Osteocyte (in vitro differentiated cells): ENCODE results near the gene PLK2. TPM values are rescaled to one million over a fixed set of nuclear protein-coding genes. Genes with fewer than 3 reads are reported as not detected.

Experiments
- DNase-seq: peaks from one replicate; pipeline ENCODE4 v3.0.0; 2021; ENCODE audit warnings: mixed read lengths; ENCODE audit not compliant: unreplicated experiment; ENCODE audit errors: extremely low spot score
- H3K27ac Mint-ChIP-seq: one replicate; pipeline ENCODE4 v1.8.0; 2021; ENCODE audit warnings: mild to moderate bottlenecking, mixed read lengths; ENCODE audit not compliant: unreplicated experiment
- H3K27me3 Mint-ChIP-seq: one replicate; pipeline ENCODE4 v1.8.0; 2021; ENCODE audit warnings: mixed read lengths; ENCODE audit not compliant: unreplicated experiment
- H3K36me3 Mint-ChIP-seq: one replicate; pipeline ENCODE4 v1.8.0; 2021; ENCODE audit warnings: mixed read lengths; ENCODE audit not compliant: unreplicated experiment
- H3K4me1 Mint-ChIP-seq: one replicate; pipeline ENCODE4 v1.8.0; 2021; ENCODE audit warnings: mixed read lengths; ENCODE audit not compliant: unreplicated experiment
- H3K4me3 Mint-ChIP-seq: one replicate; pipeline ENCODE4 v1.8.0; 2021; ENCODE audit warnings: mild to moderate bottlenecking, moderate library complexity, mixed read lengths; ENCODE audit not compliant: unreplicated experiment
- H3K9me3 Mint-ChIP-seq: one replicate; pipeline ENCODE4 v1.8.0; 2021; ENCODE audit warnings: mixed read lengths; ENCODE audit not compliant: unreplicated experiment
- total RNA-seq: library from RNA; stranded (reverse); gene quantifications from 2 replicates; pipeline ENCODE4 v1.2.1, GENCODE V29; 2021
- TF ChIP-seq, protein P1 (sequence below): fragments of 200-600 bp; sonication (generic); IDR thresholded peaks from 2 replicates; pipeline ENCODE4 v1.5.0; 2021; ENCODE audit warnings: antibody characterized with exemption, mild to moderate bottlenecking, moderate library complexity

The PLK2 gene
- total RNA-seq, 1 donor from 2014 or later = 73.3 TPM

- TF ChIP-seq, protein P1, sequence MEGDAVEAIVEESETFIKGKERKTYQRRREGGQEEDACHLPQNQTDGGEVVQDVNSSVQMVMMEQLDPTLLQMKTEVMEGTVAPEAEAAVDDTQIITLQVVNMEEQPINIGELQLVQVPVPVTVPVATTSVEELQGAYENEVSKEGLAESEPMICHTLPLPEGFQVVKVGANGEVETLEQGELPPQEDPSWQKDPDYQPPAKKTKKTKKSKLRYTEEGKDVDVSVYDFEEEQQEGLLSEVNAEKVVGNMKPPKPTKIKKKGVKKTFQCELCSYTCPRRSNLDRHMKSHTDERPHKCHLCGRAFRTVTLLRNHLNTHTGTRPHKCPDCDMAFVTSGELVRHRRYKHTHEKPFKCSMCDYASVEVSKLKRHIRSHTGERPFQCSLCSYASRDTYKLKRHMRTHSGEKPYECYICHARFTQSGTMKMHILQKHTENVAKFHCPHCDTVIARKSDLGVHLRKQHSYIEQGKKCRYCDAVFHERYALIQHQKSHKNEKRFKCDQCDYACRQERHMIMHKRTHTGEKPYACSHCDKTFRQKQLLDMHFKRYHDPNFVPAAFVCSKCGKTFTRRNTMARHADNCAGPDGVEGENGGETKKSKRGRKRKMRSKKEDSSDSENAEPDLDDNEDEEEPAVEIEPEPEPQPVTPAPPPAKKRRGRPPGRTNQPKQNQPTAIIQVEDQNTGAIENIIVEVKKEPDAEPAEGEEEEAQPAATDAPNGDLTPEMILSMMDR = no peak
- DNase-seq = no peak
- no peak overlapping the region for H3K27ac Mint-ChIP-seq
- peaks cover 3% of the 10 kb centered on the region for H3K27me3 Mint-ChIP-seq
- H3K36me3 Mint-ChIP-seq = no peaks in the 10 kb centered on the region
- H3K4me3 Mint-ChIP-seq = no peak overlapping the region
- H3K9me3 Mint-ChIP-seq = peaks cover 5% of the 10 kb centered on the region
- no peaks in the 10 kb centered on the region for H3K4me1 Mint-ChIP-seq
Measured at GRCh38 chr5:58475404-58475803, 15.5 kb upstream of the PLK2 start.

- TF ChIP-seq, protein P1 = no peak
- DNase-seq = no peak
- H3K36me3 Mint-ChIP-seq = no peaks in the 10 kb centered on the region
- peaks cover 3% of the 10 kb centered on the region for H3K27me3 Mint-ChIP-seq
- no peak overlapping the region for H3K4me3 Mint-ChIP-seq
- no peak overlapping the region for H3K27ac Mint-ChIP-seq
- H3K9me3 Mint-ChIP-seq = no peaks in the 10 kb centered on the region
- peaks cover 7% of the 10 kb centered on the region for H3K4me1 Mint-ChIP-seq
Measured at GRCh38 chr5:58469896-58470295, 10.0 kb upstream of the PLK2 start.

DNA sequence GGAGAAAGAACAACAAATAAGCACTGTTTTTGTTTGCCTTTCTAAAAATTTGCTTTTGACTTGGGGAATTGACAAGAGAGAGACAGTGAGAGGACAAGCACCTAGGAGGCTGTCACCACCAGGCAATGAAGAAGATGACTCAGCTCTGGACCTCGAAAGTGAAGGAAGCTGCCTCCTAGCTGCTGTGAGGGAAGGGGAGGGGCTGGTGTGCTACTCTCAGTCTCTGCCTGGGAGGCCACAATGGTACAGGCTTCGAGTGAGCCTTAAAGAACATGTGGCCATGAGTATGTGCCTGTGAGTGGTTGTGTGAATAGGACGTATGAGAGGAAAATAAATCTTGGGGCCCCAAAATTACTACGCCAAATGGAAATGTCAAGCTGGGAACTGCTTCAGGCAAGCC, 7.1 kb upstream of the PLK2 start:
- H3K36me3 Mint-ChIP-seq = no peaks in the 10 kb centered on the region
- TF ChIP-seq, protein P1 = no peak
- no peak overlapping the region for H3K27ac Mint-ChIP-seq
- H3K4me1 Mint-ChIP-seq = peaks cover 13% of the 10 kb centered on the region
- H3K4me3 Mint-ChIP-seq = no peak overlapping the region
- no peaks in the 10 kb centered on the region for H3K9me3 Mint-ChIP-seq
- no peak for DNase-seq
- peaks cover 3% of the 10 kb centered on the region for H3K27me3 Mint-ChIP-seq

DNA sequence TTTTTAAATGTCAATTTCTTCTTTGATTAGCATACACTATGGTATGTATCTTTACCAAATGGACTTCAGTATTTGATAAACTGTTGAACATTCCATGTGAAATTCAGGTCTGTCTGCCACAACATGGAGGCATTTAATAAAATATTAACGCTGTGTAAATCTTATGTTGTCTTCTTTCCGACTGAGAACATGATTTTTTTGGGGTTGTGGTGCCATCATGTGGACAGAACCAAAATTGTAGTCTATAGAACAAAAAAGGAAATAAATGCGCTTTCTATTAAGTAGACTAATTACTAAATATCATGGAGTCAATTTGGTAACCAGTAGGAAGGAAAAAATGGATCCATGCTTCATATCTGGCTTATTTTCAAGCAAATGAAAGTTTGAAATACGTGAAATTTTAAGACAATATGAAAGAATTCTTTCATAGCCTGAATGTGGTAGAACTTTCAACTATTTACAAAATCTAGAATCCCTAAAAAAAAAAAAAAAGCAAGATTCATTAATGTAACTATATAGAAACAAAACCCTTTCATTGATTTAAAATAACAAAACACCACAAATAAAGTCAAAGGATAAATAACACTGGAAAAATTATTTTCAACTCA, 2.8 kb upstream of the PLK2 start:
- Mint-ChIP-seq H3K9me3 (no peaks in the 10 kb centered on the region), H3K36me3 (peaks cover 6% of the 10 kb centered on the region), H3K4me1 (peaks cover 26% of the 10 kb centered on the region), H3K27me3 (no peaks in the 10 kb centered on the region), H3K4me3 (no peak overlapping the region), H3K27ac (peak overlapping the region; percentile 54)
- DNase-seq = no peak
- TF ChIP-seq, protein P1 = peak; percentile 69

DNA sequence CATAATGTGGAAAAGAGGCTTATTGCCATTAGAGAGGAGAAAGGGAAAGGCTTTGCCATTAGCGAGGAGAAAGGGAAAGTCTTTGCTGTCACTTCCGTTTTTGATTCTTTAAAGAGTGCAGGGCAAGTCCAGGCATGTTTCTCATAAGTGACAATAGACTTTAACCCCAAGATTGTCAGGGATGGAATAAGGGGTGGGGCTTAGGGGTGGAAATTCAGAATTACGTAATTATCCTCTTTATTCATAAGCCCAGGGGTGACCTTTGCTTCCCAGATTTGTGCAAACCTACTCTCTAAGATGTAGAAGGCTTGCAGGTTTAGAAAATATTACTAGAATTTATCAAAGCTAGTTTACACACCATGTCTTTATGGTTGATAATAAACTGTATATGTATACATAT, 2.3 kb upstream of the PLK2 start:
- no peaks in the 10 kb centered on the region for H3K27me3 Mint-ChIP-seq
- H3K36me3 Mint-ChIP-seq = peaks cover 12% of the 10 kb centered on the region
- peak overlapping the region; percentile 54 for H3K27ac Mint-ChIP-seq
- no peak overlapping the region for H3K4me3 Mint-ChIP-seq
- no peak for DNase-seq
- TF ChIP-seq, protein P1 = no peak
- no peaks in the 10 kb centered on the region for H3K9me3 Mint-ChIP-seq
- H3K4me1 Mint-ChIP-seq = peaks cover 31% of the 10 kb centered on the region
